Activated CD8-positive, alpha-beta memory T cell treated with anti-CD3 and anti-CD28 coated beads, Interleukin-2, amount 50 U/mL, for 48 hours (primary cell): ENCODE measurements around the gene RABEP2.
A peak's percentile ranks its signal among the peaks of the same experiment; 100 is the strongest.
"Not testable (repeated sequence)": the region's sequence is repeated elsewhere in the genome, so short reads cannot be mapped to it uniquely, and the experiment has no call there.

Experiments used
- DNase-seq: peaks from one replicate; pipeline ENCODE4 v3.0.0-alpha.2; 2020

Gene RABEP2, protein sequence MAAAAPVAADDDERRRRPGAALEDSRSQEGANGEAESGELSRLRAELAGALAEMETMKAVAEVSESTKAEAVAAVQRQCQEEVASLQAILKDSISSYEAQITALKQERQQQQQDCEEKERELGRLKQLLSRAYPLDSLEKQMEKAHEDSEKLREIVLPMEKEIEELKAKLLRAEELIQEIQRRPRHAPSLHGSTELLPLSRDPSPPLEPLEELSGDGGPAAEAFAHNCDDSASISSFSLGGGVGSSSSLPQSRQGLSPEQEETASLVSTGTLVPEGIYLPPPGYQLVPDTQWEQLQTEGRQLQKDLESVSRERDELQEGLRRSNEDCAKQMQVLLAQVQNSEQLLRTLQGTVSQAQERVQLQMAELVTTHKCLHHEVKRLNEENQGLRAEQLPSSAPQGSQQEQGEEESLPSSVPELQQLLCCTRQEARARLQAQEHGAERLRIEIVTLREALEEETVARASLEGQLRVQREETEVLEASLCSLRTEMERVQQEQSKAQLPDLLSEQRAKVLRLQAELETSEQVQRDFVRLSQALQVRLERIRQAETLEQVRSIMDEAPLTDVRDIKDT

DNA sequence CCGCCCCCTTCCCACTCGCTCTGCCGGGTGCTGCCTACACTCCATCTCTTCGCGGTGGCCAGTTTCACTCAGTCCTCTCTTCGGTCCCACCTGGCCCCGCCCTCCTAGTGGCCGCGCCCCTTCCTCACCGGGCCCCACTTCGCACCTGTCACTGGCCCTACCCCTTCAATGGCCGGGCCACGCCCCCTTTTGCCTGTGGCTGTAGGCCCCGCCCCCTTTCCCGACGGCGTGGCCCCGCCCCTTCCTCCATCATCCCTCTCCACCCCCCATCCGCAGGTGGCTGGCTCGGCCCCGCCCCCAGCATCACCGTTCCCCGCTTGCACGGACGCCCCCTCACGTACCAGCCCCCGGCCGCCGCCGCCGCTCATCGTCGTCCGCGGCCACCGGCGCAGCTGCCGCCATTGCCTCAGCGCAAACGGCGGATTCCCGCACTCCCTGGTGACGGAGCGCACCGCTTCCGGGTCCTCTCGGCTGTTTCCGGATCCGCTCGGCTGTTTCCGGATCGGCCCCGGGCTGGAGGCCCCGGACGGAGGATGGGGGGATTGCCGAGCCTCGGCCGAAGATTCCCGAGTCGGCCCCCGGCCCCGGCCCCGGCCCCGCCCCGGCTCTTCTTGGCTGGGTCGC, at the start of gene RABEP2:
RABEP2 (minus strand) TSS at position 477 of the 624 bp plus-strand sequence; CDS start at position 402, 75 bp downstream.
- DNase-seq: peak; percentile 100

DNA sequence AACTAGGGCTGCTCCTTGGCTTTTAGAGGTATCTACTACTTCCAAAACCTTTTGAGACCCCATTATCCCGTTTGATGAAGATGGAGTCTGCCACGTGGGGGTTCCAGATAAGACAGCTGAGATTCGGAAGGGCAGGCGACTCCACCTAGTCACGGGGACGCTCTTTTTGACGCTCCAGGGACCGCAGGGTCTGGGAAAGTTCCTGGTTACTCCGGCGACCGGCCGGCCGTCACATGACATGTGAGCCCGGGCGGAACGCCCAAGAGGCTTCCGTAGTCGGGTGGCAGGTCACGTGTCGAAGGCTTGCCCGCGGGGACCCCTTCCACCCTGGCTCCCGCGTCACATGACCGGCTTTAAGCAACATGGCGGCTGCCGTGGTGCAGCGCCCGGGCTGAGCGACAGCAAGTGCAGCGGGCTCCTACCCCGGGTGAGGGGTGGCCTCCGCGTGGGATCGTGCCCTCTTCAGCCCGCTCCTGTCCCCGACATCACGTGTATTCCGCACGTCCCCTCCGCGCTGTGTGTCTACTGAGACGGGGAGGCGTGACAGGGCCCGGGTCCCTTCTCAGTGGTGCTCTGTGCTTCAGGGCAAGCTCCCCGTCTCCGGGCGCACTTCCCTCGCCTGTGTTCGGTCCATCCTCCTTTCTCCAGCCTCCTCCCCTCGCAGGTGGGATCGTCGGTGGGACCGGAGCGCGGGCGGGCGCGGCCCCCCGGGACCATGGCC, 49.6 kb upstream of the RABEP2 start, which contains the start of gene SPNS1:
SPNS1 (plus strand) TSS at position 342 of the 721 bp plus-strand sequence; CDS start at position 716, 374 bp downstream.
- DNase-seq: peak; percentile 96

DNA sequence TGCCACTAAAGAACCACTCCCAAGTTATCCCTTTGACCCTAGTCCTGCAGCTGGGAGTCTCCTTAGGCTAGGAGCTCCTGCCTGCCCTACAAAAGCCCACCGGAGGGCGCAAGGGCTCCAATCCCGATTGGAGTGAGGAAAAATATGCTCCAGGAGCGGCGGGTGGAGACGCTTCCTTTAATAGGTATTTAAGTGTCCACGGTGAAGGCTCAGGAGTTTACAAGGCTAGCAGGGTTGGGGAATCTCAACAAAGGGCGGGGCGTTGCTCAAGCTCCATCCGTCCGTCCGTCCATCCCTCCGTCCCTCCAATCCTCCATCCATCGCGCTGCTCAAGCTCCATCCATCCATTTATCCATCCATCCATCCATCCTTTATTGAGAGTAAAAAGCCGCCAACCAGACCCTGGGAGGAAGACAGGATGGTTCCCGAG, 49.0 kb upstream of the RABEP2 start:
- peak; percentile 70 for DNase-seq

DNA sequence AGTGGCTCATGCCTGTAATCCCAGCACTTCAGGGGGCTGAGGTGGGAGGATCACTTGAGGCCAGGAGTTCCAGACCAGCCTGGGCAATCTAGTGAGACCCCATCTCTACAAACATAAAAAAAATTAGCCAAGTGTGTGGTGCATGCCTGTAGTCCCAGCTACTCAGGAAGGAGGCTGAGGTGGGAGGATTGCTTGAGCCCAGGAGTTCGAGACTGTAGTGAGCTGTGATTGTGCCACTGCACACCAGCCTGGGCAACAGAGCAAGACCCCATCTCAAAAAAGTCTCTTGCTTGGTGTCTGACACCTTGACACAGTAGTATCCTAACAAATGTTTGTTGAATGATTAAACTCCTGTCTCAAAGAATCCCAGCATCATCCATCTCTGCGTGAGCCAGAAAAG, 44.7 kb upstream of the RABEP2 start:
- DNase-seq: not testable (repeated sequence)

DNA sequence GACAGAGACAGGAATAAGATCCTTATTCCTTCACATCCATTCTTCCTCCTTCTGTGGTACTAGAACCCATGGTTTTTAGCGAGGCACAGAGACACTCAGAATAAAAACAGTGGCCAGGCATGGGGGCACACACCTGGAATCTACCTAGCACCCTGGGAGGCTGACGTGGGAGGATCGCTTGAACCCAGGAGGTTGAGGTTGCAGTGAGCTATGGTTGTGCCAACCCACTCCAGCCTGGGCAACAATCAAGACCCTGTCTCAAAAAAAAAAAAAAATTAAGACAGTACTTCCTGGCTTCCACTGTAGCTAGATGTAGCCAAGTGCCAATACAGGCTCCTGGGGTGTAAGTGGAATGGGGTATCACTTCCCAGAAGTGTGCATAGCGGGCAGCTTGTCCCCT, 42.1 kb upstream of the RABEP2 start:
- no peak for DNase-seq

DNA sequence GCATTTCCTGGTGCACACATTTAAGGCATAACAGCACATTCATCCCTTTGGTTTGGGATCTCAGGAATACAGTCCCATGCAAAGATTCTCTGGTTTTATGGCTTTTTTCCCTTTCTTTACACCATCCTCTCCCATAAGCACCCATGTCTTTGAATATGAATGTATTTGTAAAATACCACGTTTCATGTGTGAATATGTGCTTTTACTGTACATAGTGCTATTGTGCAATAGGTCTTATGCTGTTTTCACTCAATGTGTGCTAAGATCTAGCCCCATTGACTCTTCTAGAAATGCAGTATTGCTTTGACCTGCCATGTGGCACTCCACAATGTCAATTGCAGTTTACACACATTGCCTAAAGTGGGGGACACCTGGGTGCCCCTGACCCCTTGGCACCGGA, 39.5 kb upstream of the RABEP2 start:
- DNase-seq: no peak

DNA sequence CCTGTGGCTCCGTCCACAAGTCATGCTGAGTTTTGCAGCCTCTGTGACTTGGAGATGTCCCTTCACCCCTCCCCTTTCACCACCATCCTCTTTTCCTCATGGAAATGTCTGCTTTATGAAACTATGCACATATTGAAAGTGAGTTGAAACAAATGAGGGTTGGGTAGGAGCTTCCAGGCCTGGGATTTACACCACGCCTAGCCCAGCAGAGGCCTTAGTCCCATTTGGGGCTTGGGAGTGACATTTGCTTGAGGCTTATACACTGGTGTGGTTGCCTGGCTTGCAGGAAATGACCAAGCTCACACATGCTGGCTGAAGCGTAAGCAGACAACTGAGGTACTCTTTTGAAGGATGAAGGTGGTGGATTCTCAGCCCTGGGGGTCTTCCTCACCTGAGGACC, 39.0 kb upstream of the RABEP2 start:
- DNase-seq: no peak

DNA sequence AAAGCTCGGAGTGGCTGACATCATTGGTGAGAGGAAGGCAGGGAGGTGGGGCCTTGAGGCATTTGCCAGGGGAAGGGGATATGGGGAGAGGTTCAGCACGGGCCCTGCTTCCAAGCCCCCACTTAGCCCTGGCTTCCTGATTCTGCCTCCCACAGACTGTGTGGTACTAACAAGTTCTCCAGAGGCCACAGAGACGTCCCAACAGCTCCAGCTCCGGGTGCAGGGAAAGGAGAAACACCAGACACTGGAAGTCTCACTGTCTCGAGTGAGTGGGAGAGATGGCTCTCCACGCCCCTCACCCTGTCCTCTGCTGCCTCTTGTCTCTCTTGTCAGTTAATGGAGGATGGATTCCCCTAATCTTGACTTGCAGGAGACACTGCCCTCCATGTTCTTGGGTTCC, 33.8 kb upstream of the RABEP2 start:
- DNase-seq: no peak

DNA sequence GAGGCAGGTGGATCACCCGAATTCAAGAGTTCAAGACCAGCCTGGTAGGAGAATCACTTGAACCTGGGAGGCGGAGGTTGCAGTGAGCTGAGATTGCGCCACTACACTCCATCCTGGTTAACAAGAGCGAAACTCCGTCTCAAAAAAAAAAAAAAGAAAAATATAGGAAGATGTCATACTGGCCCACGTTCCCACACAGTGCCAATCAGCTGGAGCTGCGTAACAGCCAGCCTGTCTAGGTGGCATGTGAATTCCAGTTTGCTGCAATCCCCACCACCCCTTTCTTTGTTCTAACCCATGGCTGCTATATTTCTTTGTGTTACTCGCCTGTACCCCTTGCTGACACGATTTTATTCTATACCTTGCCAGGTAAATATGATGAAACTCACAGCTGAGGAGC, 33.2 kb upstream of the RABEP2 start:
- no peak for DNase-seq

DNA sequence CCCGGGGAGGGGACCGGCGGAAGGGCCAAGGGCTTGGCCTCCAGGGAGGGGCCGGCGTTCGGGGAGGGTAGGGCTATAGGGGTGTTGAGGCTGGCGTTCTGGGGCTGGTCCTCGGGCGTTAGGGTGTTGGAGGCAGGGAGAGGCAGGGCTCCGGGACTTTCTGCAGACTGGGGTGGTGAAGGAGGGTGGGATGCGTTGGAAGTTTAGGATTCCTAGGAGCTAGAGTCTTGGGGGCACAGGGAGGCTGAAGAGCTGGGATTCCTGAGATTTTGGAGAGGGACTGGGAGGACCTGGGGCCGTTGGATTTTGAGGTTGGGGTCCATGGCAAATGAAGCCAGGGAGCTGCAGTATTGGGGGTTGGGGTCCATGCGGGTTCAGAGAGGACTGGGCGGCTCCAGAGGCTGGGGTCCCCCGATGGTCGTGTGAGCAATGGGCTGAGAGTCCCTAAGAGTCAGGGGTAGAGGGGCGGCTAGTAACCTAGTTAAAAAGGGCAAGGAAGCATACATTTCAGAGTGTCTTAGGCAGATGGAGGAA, 26.4 kb upstream of the RABEP2 start:
- no peak for DNase-seq

DNA sequence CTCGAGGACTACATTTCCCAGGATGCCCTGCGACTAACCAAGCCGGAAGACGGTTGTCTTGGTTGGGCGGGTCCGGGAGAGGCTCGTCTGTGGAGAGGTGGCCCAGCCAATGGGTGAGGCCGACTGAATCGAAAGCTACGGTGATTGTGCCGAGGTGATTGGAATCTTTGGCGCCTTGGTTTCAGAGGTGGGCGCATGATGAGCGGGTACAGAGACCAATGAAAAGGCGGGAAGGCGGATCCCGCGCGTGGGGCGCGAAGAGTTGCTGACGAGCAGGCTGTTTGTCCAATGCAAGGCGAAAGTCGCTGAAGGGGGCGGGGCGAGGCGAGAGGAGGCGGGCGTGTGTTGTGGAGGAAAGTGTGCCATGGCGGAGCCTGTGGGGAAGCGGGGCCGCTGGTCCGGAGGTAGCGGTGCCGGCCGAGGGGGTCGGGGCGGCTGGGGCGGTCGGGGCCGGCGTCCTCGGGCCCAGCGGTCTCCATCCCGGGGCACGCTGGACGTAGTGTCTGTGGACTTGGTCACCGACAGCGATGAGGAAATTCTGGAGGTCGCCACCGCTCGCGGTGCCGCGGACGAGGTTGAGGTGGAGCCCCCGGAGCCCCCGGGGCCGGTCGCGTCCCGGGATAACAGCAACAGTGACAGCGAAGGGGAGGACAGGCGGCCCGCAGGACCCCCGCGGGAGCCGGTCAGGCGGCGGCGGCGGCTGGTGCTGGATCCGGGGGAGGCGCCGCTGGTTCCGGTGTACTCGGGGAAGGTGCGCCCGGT, 25.8 kb upstream of the RABEP2 start, which contains the start of gene NFATC2IP:
NFATC2IP (plus strand) TSS at position 290 of the 762 bp plus-strand sequence; CDS start at position 365, 75 bp downstream.
- peak; percentile 100 for DNase-seq

DNA sequence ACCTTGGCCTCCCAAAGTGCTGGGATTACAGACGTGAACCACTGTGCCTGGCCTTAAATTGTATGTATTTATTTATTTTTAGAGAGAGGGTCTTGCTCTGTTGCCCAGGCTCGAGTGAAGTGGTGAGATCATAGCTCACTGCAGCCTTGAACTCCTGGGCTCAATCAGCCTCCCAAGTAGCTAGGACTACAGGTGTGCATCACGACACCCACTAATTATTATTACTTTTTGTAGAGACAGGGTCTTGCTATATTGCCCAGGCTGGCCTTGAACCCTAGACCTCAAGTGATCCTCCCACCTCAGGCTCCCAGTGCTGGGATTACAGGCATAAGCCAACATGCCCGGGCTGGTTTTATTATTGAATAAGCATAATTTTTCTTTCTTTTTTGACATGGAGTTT, 21.6 kb upstream of the RABEP2 start:
- no peak for DNase-seq

DNA sequence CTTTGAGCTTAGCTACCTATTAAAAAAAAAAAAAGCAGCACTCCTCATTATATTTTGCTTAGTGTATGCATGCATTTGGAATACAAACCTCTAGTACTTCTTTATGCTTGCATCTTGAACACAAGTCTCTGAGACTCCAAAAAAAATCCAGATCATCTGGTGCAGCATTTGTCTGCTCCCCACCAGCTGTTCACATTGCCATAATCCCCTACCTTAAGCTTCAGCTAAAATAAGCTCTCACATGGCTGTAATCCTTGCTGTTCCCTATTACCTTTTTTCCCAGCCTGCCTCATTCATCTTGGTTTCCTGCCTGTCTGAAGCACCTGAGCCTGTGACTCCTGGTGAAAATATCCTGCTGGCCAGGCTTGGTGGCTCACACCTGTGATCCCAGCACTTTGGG, 18.2 kb upstream of the RABEP2 start:
- DNase-seq: no peak

DNA sequence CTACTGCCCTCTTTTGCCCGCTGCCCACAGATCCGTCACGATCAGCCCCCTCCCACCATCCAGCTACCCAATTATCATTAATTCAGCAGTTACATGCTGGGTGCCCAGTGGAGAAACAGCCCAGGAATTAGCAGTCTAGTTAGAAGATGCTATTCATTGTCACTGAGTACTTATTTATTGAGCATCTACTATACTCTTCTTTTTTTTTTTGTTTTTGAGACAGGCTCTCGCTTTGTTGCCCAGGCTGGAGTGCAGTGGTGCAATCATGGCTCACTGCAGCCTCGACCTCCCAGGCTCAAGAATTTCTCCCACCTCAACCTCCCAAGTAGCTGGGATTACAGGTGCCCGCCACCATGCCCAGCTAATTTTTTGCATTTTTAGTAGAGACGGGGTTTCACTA, 14.8 kb upstream of the RABEP2 start:
- not testable (repeated sequence) for DNase-seq

DNA sequence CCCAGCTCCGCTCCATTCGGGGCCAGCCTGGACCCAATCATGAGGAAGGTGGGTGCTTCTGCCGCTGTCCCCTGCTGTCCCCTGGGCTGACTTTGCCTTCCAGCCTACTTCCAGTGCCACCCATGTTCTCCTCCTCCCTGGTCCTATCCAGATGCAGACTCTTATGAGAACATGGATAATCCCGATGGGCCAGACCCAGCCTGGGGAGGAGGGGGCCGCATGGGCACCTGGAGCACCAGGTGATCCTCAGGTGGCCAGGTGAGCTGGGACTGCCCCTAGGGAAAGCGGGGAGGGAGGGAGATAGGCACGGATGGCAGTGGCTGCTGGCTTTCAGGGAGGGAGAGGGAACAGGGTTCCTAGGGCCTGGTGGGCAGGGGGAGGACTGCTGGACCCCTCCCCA, 13.7 kb upstream of the RABEP2 start:
- DNase-seq: no peak

DNA sequence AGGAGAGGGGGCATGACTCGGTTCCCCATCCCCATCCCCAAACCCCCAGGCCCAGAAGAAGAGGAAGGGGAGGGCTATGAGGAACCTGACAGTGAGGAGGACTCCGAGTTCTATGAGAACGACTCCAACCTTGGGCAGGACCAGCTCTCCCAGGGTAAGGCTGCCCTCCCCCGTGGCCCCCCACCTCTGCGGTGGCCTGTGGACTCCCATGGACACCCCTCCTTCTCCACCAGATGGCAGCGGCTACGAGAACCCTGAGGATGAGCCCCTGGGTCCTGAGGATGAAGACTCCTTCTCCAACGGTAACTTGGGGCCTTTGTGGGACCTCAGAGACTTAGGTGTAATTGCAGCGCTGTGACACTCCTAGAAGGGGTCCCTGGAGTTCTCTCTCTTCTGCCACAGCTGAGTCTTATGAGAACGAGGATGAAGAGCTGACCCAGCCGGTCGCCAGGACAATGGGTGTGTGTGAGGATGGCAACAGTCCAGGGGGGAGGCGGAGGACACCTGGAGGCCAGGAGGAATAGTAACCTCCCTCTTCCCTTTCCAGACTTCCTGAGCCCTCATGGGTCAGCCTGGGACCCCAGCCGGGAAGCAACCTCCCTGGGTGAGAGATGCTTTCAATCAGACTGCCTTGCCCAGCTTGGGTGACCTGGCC, 12.3 kb upstream of the RABEP2 start:
- DNase-seq: no peak

DNA sequence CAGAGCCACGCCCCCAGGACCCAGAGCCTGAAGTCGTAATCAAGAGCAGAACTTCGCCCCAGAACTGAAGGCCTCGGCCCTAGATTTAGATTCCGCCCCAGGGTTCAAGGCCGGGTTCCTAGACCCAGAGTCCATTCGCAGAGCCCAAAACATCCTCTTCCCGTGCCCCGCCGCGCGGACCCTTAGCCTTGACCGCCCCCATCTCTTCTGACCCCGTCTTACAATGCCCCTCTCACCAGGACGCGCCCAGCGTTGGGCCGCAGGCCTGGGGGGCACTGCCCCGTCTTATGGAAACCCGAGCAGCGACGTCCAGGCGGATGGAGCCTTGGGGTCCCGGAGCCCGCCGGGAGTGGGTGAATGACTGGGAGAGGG, 11.7 kb upstream of the RABEP2 start:
- DNase-seq: no peak

DNA sequence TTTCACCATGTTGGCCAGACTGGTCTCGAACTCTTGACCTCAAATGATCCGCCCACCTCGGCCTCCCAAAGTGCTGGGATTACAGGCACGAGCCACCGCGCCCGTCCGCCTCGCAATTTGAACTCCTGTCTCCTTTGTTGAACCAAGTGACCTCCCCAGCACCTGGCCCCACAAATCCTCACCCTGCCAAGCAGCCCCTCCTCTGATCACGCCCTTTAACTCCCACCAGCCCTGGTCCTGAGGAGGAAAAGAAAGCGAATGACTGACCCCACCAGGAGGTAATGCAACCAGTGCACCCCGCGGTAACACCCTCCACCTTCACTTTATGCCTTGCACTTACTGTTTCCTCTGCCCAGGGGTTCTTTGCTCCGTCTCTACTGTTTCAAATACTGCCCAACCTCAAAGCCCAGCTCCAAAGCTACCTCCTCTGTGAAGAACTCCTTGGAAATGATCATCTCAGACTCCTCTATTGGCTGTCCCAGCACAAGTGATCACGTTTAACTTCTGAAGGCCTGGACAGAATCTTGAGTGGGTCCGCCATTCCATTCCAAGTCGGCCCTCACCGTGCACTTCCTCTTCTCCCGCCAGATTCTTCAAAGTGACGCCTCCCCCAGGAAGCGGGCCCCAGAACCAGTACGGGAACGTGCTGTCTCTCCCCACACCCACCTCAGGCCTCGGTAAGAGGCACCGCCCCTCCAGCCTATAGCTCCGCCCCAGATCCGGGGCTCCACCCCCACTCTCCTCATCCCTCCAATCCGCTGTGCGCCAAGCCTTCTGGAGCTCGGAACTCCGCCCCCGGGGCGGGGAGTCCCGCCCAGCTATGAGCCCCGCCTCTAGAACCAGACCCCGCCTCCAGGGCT, 11.1 kb upstream of the RABEP2 start:
- DNase-seq: peak; percentile 96

DNA sequence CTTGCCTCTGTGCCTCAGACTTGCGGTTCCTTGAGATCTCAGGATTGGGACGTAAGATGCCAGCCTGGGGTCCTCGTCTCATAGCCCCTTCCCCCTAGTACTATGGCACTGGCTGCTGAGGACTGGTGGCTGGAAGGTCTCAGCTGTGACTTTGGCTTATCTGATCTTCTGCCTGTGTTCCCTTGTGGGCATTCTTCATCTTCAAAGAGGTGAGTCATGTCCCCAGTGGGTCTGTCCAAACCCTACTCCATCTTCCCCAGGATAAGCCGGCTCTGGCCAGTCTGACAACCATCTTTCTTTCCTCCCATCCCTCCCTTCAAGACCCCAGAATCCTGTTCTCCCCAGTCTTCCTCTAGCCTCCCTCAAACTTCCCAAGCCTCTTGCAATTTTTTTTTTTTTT, 10.3 kb upstream of the RABEP2 start:
- DNase-seq: no peak

DNA sequence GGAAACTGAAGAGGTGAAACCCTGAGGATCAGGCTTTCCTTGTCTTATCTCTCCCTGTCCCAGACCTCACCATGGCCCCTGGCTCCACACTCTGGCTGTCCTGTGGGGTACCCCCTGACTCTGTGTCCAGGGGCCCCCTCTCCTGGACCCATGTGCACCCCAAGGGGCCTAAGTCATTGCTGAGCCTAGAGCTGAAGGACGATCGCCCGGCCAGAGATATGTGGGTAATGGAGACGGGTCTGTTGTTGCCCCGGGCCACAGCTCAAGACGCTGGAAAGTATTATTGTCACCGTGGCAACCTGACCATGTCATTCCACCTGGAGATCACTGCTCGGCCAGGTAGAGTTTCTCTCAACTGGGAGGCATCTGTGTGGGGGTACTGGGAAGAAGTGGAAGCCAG, 8.1 kb upstream of the RABEP2 start:
- DNase-seq: no peak
